Epithelial cell of esophagus (primary cell): ENCODE data around the gene MRTO4.
"Not testable (repeated sequence)": the region's sequence is repeated elsewhere in the genome, so short reads cannot be mapped to it uniquely, and the experiment has no call there.

Experiments
- DNase-seq: peaks from one replicate; pipeline ENCODE4 v3.0.0; 2010; ENCODE audit warnings: low read depth
- H3K4me3 ChIP-seq: 2 replicates; pipeline ENCODE4 v1.5.1; 2011; ENCODE audit warnings: mild to moderate bottlenecking, low read length, control low read depth
- CTCF ChIP-seq: IDR thresholded peaks from 2 replicates; pipeline ENCODE4 v1.5.1; 2011; ENCODE audit warnings: low read depth, mild to moderate bottlenecking, low read length, control low read depth, inconsistent platforms; ENCODE audit not compliant: insufficient read depth; ENCODE audit errors: missing control alignments

The MRTO4 gene

GRCh38 chr1:19250629-19251304 lies 838 bp upstream of the MRTO4 start:
- DNase-seq: peak; percentile 24
- no peak for TF ChIP-seq CTCF
- H3K4me3 ChIP-seq: peak overlapping the region; percentile 92

GRCh38 chr1:19254416-19254815 lies 2.8 kb downstream of the MRTO4 start:
- DNase-seq: no peak
- H3K4me3 ChIP-seq: no peak overlapping the region
- no peak for TF ChIP-seq CTCF

- DNase-seq: no peak
- TF ChIP-seq CTCF: no peak
- no peak overlapping the region for H3K4me3 ChIP-seq
Observed at GRCh38 chr1:19255288-19255687, 3.7 kb downstream of the MRTO4 start.

GRCh38 chr1:19256301-19256700 lies 4.7 kb downstream of the MRTO4 start:
- not testable (repeated sequence) for H3K4me3 ChIP-seq, DNase-seq

GRCh38 chr1:19257178-19257914 lies 5.7 kb downstream of the MRTO4 start:
- no peak for DNase-seq
- no peak for TF ChIP-seq CTCF
- no peak overlapping the region for H3K4me3 ChIP-seq

GRCh38 chr1:19258353-19258752 lies 6.7 kb downstream of the MRTO4 start:
- no peak overlapping the region for H3K4me3 ChIP-seq
- no peak for DNase-seq
- no peak for TF ChIP-seq CTCF

GRCh38 chr1:19260211-19261138 lies 8.9 kb downstream of the MRTO4 start:
- H3K4me3 ChIP-seq: no peak overlapping the region
- DNase-seq: peak; percentile 89
- no peak for TF ChIP-seq CTCF
